NB4 (cell line): ENCODE measurements around the gene TMEM213.

Source experiments
- POLR2A ChIP-seq: IDR thresholded peaks from 2 replicates; pipeline ENCODE4 v1.6.1; 2011; ENCODE audit warnings: mild to moderate bottlenecking; ENCODE audit not compliant: insufficient read length; ENCODE audit errors: extremely low read depth
- TF ChIP-seq, protein P1 (sequence below): IDR thresholded peaks from one replicate; pipeline ENCODE4 v1.5.1; 2012; ENCODE audit warnings: low read depth, low read length

- TF ChIP-seq POLR2A = no peak
- TF ChIP-seq, protein P1, sequence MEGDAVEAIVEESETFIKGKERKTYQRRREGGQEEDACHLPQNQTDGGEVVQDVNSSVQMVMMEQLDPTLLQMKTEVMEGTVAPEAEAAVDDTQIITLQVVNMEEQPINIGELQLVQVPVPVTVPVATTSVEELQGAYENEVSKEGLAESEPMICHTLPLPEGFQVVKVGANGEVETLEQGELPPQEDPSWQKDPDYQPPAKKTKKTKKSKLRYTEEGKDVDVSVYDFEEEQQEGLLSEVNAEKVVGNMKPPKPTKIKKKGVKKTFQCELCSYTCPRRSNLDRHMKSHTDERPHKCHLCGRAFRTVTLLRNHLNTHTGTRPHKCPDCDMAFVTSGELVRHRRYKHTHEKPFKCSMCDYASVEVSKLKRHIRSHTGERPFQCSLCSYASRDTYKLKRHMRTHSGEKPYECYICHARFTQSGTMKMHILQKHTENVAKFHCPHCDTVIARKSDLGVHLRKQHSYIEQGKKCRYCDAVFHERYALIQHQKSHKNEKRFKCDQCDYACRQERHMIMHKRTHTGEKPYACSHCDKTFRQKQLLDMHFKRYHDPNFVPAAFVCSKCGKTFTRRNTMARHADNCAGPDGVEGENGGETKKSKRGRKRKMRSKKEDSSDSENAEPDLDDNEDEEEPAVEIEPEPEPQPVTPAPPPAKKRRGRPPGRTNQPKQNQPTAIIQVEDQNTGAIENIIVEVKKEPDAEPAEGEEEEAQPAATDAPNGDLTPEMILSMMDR = no peak
These were observed 81.6 kb downstream of the TMEM213 start for GRCh38 chr7:138879356-138879755.
